A549 (cell line): ENCODE results near the gene KIFAP3.

Experiments
- CTCF ChIP-seq: fragments of >200 bp; sonication (Bioruptor Twin); formaldehyde crosslinking; IDR thresholded peaks from 3 replicates; pipeline ENCODE4 v1.5.1; 2016
- POLR2A ChIP-seq: IDR thresholded peaks from 2 replicates; pipeline ENCODE4 v1.6.1; 2012; ENCODE audit warnings: mild to moderate bottlenecking, low read length
- RNF2 ChIP-seq: fragments of 200-600 bp; sonication (generic); IDR thresholded peaks from 2 replicates; pipeline ENCODE4 v1.6.1; 2016; ENCODE audit warnings: low read depth, mild to moderate bottlenecking, antibody characterized with exemption, moderate library complexity, borderline replicate concordance
- TF ChIP-seq, protein P1 (sequence below): fragments of 200-600 bp; sonication (generic); IDR thresholded peaks from 2 replicates; pipeline ENCODE4 v1.6.1; 2016; ENCODE audit warnings: antibody characterized with exemption, mild to moderate bottlenecking, moderate library complexity

DNA sequence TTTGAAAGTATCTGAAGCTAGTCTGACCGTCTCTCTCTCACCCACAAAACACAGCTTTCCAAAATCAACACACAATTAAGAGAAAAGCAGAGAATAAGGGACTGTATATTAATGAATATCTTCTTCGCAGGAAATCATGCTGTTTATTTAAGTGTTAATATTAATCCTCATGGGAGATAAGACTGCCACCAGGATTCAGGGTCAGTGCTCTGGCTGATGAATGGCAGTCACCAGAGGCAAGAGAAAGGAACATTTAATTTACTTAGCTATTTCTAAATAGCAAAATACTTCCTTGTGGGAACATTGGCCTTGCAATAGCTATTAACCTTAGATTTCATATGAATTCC is 183.0 kb downstream of the KIFAP3 start:
- TF ChIP-seq CTCF (no peak), POLR2A (no peak), RNF2 (no peak)
- TF ChIP-seq, protein P1, sequence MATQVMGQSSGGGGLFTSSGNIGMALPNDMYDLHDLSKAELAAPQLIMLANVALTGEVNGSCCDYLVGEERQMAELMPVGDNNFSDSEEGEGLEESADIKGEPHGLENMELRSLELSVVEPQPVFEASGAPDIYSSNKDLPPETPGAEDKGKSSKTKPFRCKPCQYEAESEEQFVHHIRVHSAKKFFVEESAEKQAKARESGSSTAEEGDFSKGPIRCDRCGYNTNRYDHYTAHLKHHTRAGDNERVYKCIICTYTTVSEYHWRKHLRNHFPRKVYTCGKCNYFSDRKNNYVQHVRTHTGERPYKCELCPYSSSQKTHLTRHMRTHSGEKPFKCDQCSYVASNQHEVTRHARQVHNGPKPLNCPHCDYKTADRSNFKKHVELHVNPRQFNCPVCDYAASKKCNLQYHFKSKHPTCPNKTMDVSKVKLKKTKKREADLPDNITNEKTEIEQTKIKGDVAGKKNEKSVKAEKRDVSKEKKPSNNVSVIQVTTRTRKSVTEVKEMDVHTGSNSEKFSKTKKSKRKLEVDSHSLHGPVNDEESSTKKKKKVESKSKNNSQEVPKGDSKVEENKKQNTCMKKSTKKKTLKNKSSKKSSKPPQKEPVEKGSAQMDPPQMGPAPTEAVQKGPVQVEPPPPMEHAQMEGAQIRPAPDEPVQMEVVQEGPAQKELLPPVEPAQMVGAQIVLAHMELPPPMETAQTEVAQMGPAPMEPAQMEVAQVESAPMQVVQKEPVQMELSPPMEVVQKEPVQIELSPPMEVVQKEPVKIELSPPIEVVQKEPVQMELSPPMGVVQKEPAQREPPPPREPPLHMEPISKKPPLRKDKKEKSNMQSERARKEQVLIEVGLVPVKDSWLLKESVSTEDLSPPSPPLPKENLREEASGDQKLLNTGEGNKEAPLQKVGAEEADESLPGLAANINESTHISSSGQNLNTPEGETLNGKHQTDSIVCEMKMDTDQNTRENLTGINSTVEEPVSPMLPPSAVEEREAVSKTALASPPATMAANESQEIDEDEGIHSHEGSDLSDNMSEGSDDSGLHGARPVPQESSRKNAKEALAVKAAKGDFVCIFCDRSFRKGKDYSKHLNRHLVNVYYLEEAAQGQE = no peak
